NCI-H1048 (cell line): Measurements from ENCODE around the gene TSR1.

Experiments
- DNase-seq: peaks from one replicate; lab custom pipeline; 2025; lab: John Stamatoyannopoulos, UW

TSR1 gene

DNA sequence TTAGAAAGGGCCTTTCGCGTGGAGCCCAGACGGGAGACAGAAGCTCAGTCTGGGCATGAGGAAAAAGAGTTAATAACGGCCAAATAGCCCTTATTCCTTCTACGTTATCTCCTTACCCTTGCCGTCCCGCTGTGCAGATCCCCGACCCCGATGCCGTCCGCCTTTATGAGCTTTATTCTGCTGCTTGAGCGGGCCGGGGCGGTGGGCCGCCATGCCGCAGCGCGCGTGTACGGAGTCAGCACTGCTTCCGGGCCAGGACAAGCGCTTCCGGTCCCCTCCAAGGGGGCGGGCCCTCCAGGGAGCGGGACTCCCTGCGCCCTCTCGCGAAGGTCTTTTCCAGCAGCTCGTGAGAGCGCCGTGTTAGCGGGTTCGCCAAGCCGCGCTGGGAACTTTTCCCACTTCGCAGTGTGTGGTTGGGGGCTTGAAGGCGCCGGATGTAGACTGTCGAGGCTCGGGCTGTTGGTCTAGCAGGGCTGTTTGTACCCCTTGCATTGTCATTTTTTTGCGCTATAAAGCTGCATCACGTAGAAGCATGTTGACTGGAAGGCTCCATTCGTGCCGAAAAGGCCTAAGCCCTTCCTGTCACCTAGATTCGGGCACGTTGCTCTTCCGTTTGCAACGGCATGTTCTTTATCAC, at the start of gene TSR1:
TSR1 (minus strand) TSS at position 243 of the 637 bp plus-strand sequence; CDS start at position 213, 30 bp downstream.
- peak; percentile 86 for DNase-seq

DNA sequence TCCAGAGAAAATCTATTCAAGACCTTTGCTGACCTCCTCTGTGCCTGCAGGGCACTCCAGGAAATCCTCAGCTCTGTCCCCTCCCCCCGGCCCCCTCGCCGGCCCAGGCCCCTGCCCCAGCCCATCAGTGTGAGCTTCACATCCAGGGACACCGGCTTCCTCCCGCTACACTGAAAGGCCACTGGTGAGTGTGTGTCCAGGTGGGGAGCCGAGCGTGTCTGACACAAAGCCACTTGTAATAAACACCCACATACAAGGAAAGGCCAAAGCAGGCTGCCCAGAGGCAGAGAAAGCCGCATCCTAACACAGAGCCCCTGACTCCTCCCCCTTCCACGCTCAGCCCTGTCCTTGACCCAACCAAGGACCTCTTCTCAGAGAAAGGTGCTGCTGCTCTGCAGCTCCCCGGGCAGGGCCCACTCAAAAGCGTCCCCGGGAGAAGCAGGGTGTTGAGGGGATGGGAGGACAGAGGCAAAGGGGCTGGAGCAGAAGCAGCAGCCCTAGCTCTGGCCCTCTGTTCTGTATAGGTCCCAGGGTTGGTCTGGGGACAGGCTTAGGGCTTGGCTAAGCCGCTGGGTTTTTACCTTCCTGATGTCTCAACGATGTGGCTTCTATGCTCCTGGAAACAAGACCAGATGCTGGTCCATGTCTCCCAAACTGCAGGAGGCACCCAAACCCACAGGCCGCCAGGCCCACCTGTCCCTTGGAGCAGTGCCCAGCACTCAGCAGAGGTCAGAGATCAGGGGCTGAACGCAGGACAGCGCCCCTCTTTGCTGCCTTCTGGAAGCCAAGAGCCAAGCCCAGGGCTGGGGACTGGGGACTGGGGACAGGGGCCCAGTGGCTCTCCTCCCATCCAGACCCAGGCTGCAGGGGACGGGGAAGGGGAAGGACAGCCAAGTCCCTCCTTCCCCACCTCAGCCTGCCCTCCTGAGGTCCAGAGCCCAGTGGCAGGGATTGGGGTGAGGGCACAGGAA, 49.3 kb upstream of the TSR1 start:
- DNase-seq, result no peak

DNA sequence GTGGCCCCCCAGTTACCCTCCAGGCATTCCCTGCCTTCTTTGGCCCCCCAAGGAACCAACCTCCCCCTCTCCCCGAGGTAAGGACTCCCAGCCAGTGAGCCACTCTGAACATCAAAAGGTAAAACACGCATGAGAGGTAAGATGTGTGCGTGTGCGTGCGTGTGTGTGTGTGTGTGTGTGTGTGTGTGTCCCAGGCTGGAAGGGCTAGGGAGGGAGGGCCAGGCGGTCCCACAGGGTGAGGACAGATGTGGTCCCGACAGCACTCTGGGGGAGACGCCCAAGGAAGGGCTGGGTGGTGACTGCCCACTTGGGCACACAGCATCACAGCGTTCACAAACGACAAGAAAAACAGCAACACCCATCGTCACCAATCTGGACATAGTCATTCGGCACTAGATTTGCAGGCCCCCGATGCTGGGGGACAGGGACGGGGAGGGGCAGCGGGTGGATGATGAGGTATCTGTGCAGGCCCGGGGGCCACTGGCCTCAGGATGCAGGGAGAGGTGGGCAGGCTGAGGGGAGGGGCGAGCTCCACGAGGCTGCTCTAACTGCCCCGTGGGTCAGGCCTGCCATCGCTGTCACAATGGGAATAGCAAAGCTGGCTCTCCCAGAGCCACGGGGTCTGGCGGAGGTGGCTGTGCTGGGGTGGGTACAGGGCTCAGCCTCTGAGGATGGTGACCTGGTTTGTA, 48.3 kb upstream of the TSR1 start:
- no peak for DNase-seq

DNA sequence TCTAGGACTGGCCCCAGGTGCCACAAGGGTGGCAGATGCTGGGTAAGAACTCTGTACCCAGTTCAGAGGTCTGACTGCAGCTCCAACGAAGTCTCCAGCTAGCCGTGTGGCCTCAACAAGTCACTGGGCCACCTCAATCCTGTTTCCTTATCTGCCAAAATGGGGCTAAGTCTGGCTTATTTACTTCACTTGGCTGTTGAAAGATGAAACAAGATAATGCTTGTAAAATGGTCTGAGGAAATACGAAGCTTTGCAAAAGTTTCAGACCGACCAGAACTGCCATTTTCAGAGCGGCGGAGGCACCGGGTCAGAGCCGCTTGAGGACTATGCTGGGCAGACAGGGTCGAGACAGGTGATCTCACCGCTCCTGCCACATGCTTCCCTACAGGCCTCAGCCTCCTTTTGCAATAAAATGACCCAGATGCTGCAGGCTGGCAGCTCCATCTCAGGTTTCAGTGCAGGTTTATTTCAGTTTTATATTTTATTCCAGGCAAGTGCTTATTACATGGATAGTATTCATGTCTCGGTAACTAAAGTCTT, 47.4 kb upstream of the TSR1 start:
- DNase-seq, result no peak

DNA sequence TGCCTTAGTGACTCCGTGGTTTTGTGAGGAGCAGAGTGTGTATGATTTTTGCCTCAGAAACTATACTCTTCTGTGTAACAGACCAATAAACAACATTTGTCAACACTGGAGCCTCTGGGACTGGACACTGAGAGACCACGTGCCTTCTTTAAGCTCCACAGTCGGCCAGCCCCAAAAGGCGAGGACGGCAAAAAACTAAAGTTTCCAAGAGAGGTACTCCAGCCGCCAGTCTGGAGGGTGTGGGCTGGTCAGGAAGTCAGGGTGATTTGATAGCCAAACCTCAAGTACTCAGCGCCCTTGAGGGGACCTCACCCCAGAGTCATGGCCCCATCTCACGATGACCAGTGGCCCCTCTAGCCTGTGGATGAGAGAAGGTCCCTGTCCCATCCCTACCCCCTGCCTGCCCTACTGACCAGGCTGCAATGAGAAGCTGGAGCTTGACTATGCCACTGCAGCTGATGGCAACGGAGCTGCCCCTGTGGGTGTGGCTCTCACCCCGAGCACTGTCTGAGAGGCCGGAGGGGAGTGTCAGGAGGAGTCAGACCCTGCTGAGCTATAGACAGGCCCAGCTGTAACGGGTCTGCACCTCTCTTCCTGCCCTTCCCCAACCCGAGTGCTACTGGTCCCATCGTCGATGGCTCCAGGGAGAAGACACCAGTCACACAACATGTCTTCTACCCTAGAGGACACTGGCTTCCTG, 44.8 kb upstream of the TSR1 start:
- no peak for DNase-seq

DNA sequence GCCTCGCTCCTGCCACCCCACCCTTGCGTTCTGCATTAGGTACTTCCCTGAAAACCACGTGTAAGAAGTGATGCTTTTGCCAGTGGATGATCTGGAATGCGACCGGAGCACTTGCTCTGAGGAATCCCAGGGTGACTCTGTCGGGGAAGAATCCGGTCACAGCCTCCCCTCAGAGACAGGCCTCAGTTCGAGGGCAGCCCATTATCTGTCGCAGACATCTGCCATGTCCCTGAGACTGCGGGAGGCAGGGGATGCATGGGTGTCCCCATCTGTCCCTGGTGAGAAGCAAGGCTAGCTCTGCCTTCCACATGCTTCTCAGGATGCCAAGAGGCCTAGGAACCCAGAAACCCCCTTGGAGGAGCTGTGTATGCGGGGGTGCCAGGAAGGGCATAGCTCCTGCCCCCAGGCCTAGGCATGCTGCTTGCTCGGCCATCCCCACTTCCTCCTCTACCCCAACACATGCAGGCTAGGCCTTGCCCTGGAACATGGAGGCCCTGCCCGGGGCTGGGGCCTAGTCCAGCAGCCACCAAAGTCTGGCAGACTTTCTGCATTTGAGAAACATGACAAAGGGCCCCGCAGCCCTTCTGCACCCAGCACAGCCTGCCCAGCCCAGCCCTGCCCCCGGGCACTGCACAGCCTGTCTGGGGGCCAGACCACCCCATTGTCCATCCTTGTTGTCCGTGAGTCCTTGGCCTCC, 44.1 kb upstream of the TSR1 start:
- DNase-seq, result no peak

DNA sequence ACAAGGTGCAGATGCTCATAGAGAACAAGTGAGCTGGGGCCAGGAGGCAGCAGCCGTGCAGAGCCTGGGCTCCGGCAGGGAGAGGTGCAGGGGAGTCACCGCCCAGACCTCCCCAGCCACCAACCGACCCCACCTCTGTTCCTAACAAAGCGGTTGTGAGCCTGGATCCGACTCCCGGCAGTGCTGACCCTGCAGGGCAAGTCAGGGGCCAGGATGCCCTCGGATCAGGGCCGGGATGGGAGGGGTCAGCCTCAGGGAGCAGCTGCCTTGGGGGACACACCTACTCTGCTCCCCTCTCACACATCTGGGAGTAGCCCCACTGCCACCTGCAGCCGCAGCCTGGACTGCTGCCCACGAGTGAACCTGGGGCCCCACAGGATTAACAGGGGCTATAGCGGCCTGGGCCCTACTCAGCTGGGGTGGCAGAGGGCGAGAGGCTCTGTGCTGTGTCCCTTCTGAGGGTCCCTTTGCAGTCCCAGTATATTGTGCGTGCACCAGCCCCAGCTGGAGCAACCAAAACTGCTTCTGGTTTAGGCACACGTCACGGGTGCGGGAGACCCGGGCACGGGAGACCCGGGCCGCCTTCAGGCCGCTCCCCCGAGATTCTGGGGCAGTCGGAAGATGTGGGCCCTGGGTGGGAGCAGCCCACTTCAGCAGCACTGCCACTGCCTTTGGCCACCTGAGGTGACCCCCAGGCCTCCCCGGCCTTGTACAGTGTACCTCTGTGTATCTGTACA, 43.4 kb upstream of the TSR1 start:
- DNase-seq, result no peak

DNA sequence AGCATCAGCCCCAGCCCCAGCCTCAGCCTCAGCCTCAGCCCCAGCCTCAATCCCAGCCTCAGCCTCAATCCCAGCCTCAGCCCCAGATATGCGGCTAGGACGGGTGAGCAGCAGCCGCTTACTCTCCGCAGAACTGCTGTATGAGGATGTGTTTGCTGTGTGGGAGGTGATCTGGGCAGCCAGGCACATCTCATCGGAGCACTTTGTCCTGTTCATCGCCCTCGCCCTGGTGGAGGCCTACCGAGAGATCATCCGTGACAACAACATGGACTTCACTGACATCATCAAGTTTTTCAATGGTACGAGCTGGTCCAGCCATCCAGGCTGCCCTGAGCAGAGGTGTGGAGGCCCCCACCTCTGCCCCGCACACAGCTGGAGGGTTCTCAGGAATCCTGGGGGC, 42.6 kb upstream of the TSR1 start:
- DNase-seq, result no peak

DNA sequence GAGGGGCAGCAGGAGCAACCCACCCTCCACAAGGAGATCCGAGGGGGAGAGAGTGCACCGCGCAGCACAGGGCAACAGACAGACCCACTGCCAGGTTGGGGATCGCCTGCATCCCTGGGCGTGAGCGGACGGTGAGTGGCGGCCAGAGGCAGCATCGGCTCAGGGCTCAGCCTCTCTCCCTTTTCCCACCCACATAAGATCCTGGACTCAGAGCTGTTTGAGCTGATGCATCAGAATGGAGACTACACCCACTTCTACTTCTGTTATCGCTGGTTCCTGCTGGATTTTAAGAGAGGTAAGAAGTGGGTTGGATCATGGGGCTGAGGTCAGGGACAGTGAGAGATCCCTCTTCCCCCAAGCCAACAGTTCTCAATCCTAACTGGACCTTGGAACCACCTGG, 41.4 kb upstream of the TSR1 start:
- no peak for DNase-seq

DNA sequence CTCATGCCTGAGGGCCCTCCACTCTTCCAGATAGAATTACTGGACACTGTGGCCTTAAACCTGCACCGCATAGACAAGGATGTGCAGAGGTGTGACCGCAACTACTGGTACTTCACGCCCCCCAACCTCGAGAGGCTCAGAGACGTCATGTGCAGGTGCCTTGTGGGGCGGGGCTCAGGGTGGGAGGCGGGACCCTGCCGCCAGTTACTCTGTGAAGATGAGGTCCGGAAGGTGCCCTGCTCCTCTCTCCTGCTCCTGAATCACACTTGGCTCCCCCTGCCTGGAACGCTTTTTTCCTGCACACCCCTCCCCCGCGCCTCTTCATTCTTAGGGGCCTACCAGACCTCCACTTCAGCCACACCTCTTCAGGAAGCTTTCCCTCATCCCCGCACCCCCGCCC, 39.9 kb upstream of the TSR1 start:
- DNase-seq, result no peak

DNA sequence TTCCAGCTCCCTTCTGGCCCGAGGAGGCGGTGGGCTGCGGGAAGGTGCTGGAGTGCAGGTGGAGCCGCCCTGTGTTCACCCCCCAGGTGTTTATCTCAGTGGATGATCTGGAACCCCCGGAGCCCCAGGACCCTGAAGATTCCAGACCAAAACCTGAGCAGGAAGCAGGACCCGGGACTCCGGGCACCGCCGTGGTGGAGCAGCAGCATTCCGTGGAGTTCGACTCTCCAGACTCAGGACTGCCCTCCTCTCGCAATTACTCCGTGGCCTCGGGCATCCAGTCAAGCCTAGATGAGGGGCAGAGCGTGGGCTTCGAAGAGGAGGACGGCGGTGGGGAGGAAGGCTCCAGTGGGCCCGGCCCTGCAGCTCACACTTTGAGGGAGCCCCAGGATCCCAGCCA, 39.1 kb upstream of the TSR1 start:
- DNase-seq, result no peak

DNA sequence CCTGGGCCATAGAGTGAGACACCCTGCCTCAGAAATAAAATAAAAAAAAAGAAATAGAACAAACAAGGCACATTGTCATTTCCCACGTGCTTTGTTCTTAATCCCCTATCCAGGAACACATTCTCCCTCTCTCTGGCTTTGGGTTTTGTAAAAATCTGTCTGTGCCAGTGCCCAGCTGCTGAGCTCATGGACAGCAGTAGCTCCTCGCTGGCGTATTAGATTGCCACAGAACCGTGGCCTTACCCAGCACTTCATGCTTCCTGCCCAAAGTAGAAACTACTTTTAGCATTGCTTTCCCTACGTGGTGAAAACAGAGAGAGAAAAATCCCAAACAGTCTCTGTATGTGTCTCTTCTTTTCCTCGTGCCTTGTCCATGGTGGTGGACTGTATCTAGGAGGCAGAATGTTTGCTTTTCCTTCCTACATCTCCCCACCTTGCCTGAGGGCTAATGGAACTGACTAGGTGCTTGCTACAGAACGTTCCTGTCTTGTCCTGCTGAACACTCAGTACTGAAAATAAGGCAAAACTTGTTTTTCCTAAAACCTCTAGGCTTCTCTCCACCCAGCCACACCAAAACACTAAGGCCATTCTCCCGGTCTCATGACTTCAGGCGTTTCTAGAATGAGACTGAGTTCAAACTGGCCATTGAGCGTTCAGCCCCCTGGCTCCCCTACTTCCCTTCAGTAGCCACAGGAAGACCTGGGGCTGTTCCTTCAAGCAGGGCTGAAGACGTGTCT, 38.5 kb upstream of the TSR1 start:
- DNase-seq, result no peak

DNA sequence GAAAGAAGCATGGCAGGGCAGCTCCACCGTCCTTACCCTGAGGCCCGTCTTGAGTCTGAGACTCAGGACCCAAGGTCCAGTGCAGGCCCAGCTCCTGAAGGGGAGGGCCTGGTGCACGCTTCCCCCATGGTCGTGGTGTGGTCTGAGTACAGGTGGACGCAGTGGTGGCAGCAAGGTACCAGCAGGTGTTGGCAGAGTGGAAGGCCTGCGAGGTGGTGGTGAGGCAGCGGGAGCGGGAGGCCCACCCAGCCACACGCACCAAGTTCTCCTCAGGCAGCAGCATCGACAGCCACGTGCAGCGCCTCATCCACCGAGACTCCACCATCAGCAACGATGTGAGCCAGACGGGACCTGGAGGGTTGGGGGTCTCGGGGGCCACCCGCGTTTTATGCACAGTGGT, 36.9 kb upstream of the TSR1 start:
- DNase-seq, result no peak

DNA sequence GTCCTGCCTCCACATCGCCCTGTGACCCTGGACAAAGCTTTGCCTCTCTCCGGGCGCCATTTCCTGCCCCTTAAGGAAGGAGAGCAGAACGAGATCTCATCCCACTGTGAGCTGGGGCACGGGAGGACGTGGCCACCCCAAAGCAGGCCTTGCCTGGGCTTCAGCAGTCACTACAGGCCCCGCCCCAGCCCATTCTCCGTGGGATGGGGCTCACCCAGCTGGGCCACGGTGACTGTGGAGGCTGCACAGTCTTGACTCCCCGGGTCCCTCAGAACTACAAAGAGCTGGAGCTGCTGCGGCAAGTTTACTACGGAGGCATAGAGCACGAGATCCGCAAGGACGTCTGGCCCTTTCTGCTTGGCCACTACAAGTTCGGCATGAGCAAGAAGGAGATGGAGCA, 36.4 kb upstream of the TSR1 start:
- DNase-seq, result no peak

DNA sequence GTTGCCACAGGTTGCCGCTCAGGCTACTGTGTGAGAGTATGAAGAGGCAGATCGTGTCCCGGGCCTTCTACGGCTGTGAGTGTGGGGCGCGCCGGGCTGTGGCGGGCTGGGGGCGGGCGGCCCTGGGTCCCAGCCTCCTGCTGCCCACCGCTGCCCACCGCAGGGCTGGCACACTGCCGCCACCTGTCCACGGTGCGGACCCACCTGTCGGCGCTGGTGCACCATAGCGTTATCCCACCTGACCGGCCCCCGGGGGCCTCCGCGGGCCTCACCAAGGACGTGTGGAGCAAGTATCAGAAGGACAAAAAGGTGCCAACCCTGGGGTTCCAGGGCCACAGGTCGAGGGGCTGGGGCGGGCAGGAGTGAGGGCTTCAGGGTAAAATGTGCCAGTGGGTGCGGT, 35.9 kb upstream of the TSR1 start:
- DNase-seq, result no peak

DNA sequence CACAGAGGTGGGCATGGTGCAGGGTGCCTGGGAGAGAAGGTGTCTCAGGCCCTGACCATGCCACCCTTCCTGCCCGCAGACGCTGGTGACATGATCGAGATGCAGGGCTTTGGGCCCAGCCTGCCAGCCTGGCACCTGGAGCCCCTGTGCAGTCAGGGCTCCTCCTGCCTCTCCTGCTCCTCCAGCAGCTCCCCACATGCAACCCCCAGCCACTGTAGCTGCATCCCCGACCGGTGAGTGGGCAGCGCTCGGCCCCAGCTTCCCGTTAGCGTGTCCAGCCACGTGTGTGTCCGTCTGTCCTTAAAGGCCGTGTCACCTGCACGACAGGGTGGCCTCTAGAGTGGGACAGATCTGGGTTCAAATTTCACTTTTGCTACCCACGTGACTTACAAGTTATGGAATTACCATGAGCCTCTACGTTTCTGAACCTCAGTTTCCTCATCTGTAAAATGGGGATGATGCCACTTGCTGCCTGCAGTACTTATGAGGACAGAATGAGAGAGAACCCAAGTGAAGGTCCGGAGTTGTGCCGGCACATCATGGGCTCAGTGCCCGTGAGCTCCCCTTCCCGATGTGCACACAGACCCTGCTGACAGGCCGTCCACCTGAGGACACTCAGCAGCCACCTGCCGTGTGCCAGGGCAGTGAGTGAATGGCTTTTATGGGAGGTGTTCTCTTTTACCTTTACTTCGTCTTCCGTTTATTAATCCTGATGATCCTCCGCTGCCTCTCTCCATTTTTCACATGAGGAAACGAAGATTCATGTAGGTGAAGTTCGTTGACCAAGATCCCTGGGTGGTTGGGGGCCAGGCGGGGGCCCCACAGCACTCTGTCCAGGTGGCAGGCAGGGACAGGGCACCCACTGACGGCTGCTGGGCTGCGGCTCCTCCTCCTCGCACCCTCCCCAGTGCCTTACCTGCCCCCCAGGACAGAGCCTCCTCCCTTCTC, 35.2 kb upstream of the TSR1 start:
- DNase-seq, result no peak

DNA sequence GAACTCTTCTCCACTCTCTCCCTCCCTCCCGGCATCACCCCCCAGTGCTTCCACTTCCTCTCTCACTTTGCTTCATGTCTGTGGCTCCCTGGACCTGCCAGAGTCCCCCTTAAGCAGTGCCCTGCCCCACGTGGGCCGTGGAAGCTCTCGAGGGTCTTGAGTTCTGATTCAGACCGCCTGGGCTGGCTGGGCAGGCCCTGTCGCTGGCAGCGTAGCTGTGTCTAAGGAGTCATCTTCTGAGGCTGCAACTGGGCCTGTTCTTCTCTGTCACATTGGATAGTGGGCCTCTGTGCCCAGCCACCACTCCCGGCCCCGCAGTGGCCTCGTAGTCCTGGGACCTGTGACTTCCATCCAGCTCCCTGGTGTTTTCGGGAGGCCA, 33.9 kb upstream of the TSR1 start:
- no peak for DNase-seq

DNA sequence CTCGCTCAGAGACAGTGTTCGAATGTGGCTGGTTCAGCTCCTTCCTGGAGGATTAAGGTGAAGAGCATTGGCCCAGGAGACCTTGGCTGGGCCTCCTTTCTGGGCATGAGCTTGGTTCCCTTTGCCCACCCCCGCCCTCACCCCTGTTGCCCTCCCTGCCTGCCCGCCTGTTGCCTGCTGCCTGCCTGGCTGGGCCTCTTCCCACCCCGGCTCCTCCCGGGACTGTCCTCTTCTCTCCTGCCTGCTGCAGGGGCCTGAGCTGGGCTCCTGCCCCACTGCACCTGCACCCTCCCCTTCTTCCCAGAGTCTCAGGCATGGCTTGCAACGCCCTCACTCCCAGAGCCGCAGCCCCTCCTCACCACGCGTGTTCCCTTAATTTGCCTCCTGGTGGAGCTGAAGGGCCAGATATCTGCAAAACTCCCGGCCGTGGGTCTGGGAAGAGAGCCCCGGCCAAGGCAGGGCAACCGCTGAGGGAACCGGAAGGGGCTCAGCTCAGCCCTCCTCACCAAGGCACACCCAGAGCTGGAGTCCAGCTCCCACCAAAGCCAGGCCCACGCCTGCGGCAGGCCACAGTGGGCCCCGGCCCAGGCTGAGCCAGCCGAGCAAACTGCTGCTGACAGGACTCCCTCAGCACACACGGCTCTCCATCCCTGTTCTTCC, 33.4 kb upstream of the TSR1 start:
- DNase-seq, result no peak
